Prostate gland (tissue), 2 donors: ENCODE data around the gene FAM204A. TPM values are rescaled to one million over a fixed set of nuclear protein-coding genes. Genes with fewer than 3 reads are reported as not detected.

Experiments
- DNase-seq: peaks from one replicate; pipeline ENCODE4 v3.0.0-alpha.2; 2019; ENCODE audit warnings: low spot score
- H3K27ac ChIP-seq, 2 donors: fragments of 200-600 bp; sonication (generic); 2 replicates each; pipeline ENCODE4 v1.5.1; 2017 to 2019
- H3K27me3 ChIP-seq: fragments of 200-600 bp; sonication (generic); replicated peaks from 2 replicates; pipeline ENCODE4 v1.5.1; 2019; ENCODE audit not compliant: insufficient read depth
- H3K36me3 ChIP-seq, 2 donors: fragments of 200-600 bp; sonication (generic); 1 replicate in 1 of 2; 2 replicates in 1 of 2; pipeline versions ENCODE4 v1.5.1 to v1.8.1; 2017 to 2019
- H3K4me1 ChIP-seq: fragments of 200-600 bp; sonication (generic); replicated peaks from 2 replicates; pipeline ENCODE4 v1.5.1; 2019
- H3K4me3 ChIP-seq, 2 donors: fragments of 200-600 bp; sonication (generic); 2 replicates each; pipeline ENCODE4 v1.5.1; 2017 to 2019
- H3K9me3 ChIP-seq: fragments of 200-600 bp; sonication (generic); 2 replicates; pipeline ENCODE4 v1.5.1; 2017
- POLR2A ChIP-seq: fragments of 450-650 bp; IDR thresholded peaks from one replicate; pipeline ENCODE4 v1.6.1; 2016; ENCODE audit warnings: antibody characterized with exemption, mild to moderate bottlenecking
- POLR2AphosphoS5 ChIP-seq: sonication (generic); formaldehyde crosslinking; IDR thresholded peaks from one replicate; pipeline ENCODE4 v1.6.1; 2017; ENCODE audit warnings: antibody characterized with exemption
- WGBS: methylation state at CpG from one replicate; pipeline ENCODE4 v1.1.5; 2018; 5-methylcytosine and 5-hydroxymethylcytosine counted together
- intact Hi-C: fragments of 100-400 bp; cut with DNase I; formaldehyde crosslinking; loops from one replicate; pipeline ENCODE4 v1.14.2; 2022
- total RNA-seq, 2 donors: library from RNA; depleted of rRNA; stranded (reverse); fragments of >200 nt; gene quantifications; one replicate each; pipeline ENCODE4 v1.1.0, GENCODE V29; 2016
- TF ChIP-seq, protein P1 (sequence below), 4 experiments: fragments of 200-600 bp in 2 of 4; fragments of 450-650 bp in 2 of 4; sonication (generic) in 2 of 4; IDR thresholded peaks; 1 replicate in 3 of 4; 2 replicates in 1 of 4; pipeline ENCODE4 v1.5.1; 2016 to 2019; ENCODE audit warnings: antibody characterized with exemption in 4 of 4, mild to moderate bottlenecking in 2 of 4, moderate library complexity in 2 of 4

Gene FAM204A
- total RNA-seq, 2 donors from 2014 or later: 35.8 to 57.2 TPM

DNA sequence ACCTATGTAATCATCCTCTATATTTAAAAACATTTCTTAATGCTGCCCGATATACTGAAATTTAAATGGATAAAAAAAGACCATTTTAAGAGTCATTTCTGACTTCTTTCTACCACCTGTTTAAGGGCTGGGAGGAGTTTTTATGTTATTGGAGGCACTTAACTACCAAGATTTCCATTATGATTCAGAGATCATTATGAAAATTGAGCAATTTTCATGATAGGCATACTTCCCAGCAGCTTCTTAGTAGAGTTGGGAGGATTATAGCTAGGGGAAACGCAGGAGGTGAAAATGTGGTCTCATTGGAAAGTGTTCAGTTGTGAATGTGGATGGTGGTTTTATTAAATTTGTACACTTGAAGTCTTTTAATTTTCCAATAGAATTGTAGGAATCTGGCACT lies 28.4 kb upstream of the FAM204A start:
- intact Hi-C loops: no loop called here
- Histone ChIP-seq H3K9me3 (no peaks in the 10 kb centered on the region), H3K36me3 (no peaks in the 10 kb centered on the region), H3K27ac (no peak overlapping the region), H3K27me3 (no peaks in the 10 kb centered on the region), H3K4me1 (no peaks in the 10 kb centered on the region), H3K4me3 (no peak overlapping the region)
- TF ChIP-seq POLR2AphosphoS5: no peak
- no peak for DNase-seq
- WGBS: 95% methylated on average over 2 of the region's 2 CpGs

DNA sequence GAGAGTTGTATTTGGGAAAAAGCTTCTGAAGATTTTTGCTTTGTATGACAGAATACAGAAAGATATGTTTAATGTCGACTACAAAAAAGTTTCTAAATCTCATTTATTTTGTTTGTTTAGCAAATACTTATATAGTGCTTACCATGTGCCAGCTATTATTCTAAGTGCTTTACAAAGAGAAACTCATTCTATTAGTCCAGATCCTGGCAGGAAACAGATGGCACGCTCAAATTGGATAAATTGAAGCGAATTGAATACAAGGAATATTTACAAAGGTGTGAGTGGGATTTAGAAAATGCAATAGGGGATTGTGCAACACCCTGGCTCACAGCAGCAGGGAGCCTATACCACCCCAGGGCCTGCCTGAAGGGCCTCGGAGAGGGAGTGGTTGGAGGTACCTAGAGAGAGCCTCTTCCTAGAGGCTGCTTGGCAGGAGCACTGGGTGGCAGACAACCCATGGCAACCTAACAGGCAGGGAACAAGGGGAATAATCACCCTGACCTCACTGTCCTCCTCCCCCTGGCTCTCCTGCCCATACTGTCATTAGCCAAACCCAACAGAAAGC lies 27.6 kb upstream of the FAM204A start:
- no peak overlapping the region for H3K4me3 ChIP-seq
- no peaks in the 10 kb centered on the region for H3K36me3 ChIP-seq
- TF ChIP-seq, protein P1, sequence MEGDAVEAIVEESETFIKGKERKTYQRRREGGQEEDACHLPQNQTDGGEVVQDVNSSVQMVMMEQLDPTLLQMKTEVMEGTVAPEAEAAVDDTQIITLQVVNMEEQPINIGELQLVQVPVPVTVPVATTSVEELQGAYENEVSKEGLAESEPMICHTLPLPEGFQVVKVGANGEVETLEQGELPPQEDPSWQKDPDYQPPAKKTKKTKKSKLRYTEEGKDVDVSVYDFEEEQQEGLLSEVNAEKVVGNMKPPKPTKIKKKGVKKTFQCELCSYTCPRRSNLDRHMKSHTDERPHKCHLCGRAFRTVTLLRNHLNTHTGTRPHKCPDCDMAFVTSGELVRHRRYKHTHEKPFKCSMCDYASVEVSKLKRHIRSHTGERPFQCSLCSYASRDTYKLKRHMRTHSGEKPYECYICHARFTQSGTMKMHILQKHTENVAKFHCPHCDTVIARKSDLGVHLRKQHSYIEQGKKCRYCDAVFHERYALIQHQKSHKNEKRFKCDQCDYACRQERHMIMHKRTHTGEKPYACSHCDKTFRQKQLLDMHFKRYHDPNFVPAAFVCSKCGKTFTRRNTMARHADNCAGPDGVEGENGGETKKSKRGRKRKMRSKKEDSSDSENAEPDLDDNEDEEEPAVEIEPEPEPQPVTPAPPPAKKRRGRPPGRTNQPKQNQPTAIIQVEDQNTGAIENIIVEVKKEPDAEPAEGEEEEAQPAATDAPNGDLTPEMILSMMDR (IDR thresholded peaks at IDR 0.05): no peak
- TF ChIP-seq POLR2AphosphoS5 (no peak), POLR2A (no peak)
- no peak for DNase-seq
- H3K9me3 ChIP-seq: no peaks in the 10 kb centered on the region
- H3K27me3 ChIP-seq: no peaks in the 10 kb centered on the region
- no peaks in the 10 kb centered on the region for H3K4me1 ChIP-seq
- H3K27ac ChIP-seq: no peak overlapping the region
- intact Hi-C loops: no loop called here
- WGBS: 46% methylated on average over 4 of the region's 4 CpGs

DNA sequence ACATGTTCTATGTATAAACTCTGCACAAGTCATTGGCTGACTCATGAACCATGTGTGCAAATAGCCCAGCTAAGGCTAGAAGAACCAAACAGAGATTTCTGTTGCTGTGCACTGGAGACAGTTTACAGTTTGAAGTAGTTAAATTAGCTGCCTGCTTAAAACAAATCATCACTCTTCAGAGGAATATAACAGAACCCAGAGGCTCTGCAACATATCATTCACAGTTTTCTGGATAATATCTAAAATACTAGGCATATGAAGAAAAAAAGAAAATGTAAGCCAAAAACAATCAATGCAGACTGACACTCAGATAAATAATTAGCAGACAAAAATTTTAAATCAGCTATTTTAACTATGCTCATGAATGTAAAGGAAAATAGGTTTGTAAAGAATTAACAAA lies 23.6 kb upstream of the FAM204A start:
- Histone ChIP-seq H3K4me3 (no peak overlapping the region), H3K27ac (no peak overlapping the region), H3K9me3 (no peaks in the 10 kb centered on the region), H3K4me1 (no peaks in the 10 kb centered on the region), H3K27me3 (no peaks in the 10 kb centered on the region), H3K36me3 (no peaks in the 10 kb centered on the region)
- no peak for DNase-seq
- intact Hi-C loops: no loop called here
- TF ChIP-seq POLR2AphosphoS5 (no peak), POLR2A (no peak)
- TF ChIP-seq, protein P1 (IDR thresholded peaks at IDR 0.05): no peak

DNA sequence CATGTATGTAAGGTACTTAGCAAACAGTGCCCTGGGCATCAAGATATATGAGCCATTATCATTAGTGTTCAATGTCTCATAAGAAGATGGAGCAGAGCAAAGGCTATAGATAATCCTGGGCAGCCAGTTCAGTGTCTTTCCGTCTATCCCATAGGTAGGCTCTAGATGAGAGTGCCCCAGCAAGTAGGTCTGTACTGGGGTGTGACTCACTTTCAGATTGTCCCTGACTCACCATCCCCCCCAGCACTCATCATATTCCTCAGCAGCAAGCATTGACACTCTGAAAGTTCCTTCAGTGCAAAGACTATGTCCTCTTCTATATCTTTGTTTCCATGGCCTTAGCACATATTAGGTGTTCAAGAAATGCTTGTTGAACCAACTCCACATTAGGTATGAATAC lies 20.0 kb upstream of the FAM204A start:
- no peak for DNase-seq
- 79% methylated on average over 1 of the region's 1 CpG for WGBS
- intact Hi-C loops: no loop called here
- no peaks in the 10 kb centered on the region for H3K4me1 ChIP-seq
- H3K27ac ChIP-seq: no peak overlapping the region
- no peak for TF ChIP-seq POLR2AphosphoS5
- TF ChIP-seq, protein P1 (IDR thresholded peaks at IDR 0.05): no peak
- no peak for TF ChIP-seq POLR2A
- no peaks in the 10 kb centered on the region for H3K36me3 ChIP-seq
- H3K4me3 ChIP-seq: no peak overlapping the region
- no peaks in the 10 kb centered on the region for H3K27me3 ChIP-seq
- no peaks in the 10 kb centered on the region for H3K9me3 ChIP-seq

DNA sequence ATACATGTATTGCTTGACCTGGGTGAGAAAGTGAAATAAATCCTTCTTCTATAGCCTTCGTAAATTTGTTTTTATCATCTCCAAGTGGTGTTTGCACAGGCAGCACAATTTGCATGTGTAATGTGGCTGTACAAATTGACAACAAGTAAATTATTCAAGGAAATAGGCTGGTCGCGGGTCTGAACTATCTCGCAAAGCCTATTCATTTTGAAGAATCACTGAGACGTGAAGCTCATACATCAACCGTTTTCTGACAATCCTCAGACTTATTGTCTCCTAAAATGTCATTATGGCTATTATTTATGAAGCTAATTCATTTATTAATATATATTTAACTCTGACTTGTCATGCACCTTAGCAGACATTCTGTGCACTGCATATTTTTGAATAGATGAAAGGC lies 16.2 kb upstream of the FAM204A start:
- Histone ChIP-seq H3K4me3 (no peak overlapping the region), H3K27ac (no peak overlapping the region), H3K4me1 (no peaks in the 10 kb centered on the region), H3K9me3 (no peaks in the 10 kb centered on the region), H3K27me3 (no peaks in the 10 kb centered on the region), H3K36me3 (no peaks in the 10 kb centered on the region)
- no peak for DNase-seq
- TF ChIP-seq, protein P1 (IDR thresholded peaks at IDR 0.05): no peak
- no peak for TF ChIP-seq POLR2AphosphoS5
- TF ChIP-seq POLR2A: no peak
- WGBS: 78% methylated on average over 6 of the region's 6 CpGs
- intact Hi-C loops: no loop called here
